Kidney epithelial cell (primary cell): ENCODE results near the gene C1QTNF1. TPM values are rescaled to one million over a fixed set of nuclear protein-coding genes. Genes with fewer than 3 reads are reported as not detected.
A peak's percentile ranks its signal among the peaks of the same experiment; 100 is the strongest.

Experiments used
- DNase-seq: peaks from one replicate; pipeline ENCODE4 v3.0.0-alpha.2; 2010; ENCODE audit warnings: low read depth
- H3K27me3 ChIP-seq: 2 replicates; pipeline ENCODE4 v1.6.0; 2011; ENCODE audit warnings: low read length; ENCODE audit not compliant: control insufficient read depth, insufficient read depth
- H3K36me3 ChIP-seq: 2 replicates; pipeline ENCODE4 v1.5.1; 2011; ENCODE audit warnings: low read length; ENCODE audit not compliant: control insufficient read depth, insufficient read depth
- H3K4me3 ChIP-seq: 2 replicates; pipeline ENCODE4 v1.5.1; 2011; ENCODE audit warnings: low read depth, mild to moderate bottlenecking, control low read depth, low read length
- total RNA-seq: library from RNA; depleted of rRNA; stranded (reverse); fragments of >200 nt; gene quantifications from 2 replicates; pipeline ENCODE4 v1.2.3, GENCODE V29; 2015
- TF ChIP-seq, protein P1 (sequence below): IDR thresholded peaks from 2 replicates; pipeline ENCODE4 v1.5.1; 2011; ENCODE audit warnings: mild to moderate bottlenecking, moderate library complexity, low read length, control low read depth, inconsistent platforms; ENCODE audit not compliant: insufficient read depth, poor library complexity, severe bottlenecking

The C1QTNF1 gene
- total RNA-seq, 1 donor from 2014 or later, result 4.6 TPM

DNA sequence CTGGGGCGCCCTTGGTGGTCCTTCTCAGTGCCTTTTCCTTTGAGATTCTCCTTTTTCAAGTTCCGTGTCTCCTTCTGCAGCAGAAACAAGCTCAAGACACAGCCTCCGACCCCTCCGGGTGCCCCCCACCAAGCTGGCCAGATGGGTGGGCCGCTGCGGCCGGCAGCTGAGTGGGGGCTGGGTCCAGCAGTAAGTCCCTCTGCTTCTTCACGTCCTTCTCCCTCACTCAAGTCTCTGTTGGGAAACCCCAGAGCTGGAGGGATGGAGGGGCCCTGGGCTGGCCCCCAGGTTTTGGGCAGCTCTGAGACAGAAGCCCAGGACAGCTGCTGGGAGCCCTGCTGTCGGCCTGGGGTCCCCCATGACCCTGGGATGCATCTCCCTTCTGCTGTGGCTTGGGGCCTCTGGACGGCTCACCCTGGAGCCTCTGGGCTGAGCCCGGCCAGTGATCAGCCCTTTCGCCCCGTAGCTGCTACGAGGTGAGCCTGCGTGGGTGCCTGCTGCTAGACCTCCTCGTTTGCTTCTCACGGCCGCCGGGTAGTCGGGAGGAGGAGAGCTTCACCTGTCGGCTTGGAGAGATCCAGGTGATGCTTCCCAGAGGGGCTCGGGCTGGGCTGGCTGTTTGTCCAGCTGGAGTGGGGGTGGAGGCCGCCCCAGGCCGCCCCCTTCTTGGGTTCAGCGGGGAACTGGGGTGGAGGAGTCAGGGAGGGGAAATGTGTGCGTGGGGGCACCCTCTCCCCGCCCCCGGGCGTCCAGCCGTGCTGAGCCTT is 61.4 kb downstream of the C1QTNF1 start:
- no peak overlapping the region for H3K4me3 ChIP-seq
- no peaks in the 10 kb centered on the region for H3K36me3 ChIP-seq
- no peak for DNase-seq
- peaks cover 25% of the 10 kb centered on the region for H3K27me3 ChIP-seq
- TF ChIP-seq, protein P1, sequence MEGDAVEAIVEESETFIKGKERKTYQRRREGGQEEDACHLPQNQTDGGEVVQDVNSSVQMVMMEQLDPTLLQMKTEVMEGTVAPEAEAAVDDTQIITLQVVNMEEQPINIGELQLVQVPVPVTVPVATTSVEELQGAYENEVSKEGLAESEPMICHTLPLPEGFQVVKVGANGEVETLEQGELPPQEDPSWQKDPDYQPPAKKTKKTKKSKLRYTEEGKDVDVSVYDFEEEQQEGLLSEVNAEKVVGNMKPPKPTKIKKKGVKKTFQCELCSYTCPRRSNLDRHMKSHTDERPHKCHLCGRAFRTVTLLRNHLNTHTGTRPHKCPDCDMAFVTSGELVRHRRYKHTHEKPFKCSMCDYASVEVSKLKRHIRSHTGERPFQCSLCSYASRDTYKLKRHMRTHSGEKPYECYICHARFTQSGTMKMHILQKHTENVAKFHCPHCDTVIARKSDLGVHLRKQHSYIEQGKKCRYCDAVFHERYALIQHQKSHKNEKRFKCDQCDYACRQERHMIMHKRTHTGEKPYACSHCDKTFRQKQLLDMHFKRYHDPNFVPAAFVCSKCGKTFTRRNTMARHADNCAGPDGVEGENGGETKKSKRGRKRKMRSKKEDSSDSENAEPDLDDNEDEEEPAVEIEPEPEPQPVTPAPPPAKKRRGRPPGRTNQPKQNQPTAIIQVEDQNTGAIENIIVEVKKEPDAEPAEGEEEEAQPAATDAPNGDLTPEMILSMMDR, result no peak

DNA sequence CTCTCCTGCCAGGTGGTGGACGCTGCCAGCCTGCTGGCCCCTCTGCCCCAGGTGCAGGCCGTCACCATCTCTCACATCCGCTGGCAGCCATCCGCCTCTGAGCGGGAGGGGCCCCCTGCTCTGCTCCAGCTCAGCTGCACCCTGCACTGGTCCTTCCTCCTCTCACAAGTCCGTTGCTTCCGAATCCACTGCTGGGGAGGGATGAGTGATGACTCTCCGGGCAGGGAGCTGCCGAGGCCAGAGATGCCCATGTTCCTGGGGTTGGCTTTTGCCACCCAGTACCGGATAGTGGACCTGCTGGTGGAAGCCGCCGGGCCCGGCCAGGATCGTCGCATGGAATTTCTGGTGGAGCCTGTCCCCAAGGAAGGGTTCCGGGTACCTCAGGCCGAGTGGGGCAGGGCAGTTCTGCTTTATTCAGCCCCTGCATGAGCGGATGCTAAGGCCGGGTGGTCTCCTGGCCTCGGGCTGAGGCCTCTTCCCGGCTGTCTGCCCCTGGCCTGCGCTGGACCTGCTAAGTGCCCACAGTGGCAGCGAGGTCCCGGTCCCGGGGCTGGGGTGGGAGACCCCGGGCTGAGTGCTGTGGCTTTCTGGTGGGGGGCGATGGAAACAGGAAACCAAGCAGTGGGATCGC is 62.1 kb downstream of the C1QTNF1 start:
- no peak for DNase-seq
- no peak overlapping the region for H3K4me3 ChIP-seq
- peaks cover 32% of the 10 kb centered on the region for H3K27me3 ChIP-seq
- no peaks in the 10 kb centered on the region for H3K36me3 ChIP-seq
- TF ChIP-seq, protein P1, result no peak

DNA sequence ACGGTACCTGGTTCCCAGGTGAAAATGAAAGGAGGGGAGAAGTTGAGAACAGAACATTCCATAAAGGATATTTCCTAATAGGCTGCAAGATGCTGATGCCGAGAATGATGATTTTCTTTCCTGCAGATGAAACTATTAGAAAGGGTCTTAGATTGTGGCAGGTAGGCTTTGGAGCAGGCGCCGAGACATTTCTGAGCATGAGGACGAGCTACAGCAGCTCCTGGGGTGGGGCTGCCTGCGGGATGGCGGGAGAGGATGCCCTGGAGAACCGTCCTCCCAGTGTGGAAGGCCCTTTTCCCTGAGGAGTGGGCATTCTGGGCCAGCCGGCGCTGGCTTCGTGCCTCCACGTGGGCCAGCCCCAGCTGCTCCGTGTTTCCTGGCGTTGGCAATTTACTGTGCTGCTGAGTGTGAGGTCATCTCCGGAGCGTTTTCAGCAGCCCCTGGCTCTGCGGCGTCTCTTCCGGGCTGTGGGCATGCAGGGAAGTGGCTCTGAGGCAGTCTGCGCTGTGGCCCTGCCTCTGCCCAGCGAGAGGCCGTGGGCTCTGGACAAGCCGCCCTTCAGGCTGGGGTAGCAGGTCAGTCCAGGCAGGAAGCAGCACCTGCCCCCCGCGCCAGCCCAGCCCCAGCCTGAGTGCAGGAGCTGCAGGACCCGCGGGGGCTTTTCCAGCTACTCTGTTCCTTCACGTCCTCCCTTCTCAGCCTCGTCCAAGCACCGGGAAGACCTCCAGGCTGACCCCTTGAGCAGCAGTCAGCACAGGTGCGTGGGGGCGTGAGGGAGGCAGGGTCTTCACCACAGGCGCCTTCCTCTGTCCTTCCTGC is 62.8 kb downstream of the C1QTNF1 start:
- Histone ChIP-seq H3K27me3 (peaks cover 37% of the 10 kb centered on the region), H3K36me3 (no peaks in the 10 kb centered on the region), H3K4me3 (no peak overlapping the region)
- no peak for DNase-seq
- TF ChIP-seq, protein P1, result no peak

DNA sequence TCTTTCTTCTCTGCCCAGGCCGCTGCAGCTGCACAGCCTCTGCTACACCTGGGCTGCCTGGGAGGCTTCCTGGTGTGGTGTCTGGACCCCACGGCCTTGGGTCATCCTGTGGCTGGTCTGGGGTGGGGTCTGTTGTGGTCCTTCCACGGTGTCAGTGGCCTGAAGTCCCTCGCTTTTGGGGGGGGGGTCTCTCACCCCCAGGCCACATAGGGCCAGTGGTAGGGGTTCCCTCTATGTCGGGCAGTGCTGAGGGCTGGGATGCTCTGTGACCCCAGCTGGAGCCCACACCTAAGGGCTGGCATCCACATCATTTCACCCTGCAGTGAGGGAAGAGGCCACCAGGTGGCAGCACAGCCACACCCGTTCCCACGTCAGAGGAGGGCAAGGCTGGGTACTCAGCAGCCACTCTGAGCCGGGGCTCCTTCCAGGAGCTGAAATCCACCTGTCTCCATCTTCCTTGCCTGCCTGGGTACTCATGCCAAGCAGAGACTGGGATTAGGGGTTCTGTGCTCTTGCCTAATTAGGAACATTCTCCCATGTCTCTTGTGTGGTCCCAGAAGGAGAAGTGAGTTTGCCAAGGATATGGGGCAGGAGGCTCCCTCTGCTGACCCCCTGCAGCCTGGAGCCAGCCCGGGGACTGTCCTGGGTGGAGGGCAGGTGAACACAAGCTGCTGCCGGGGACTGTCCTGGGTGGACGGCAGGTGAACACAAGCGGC is 63.6 kb downstream of the C1QTNF1 start:
- TF ChIP-seq, protein P1, result peak; percentile 82
- Histone ChIP-seq H3K4me3 (no peak overlapping the region), H3K27me3 (peaks cover 37% of the 10 kb centered on the region), H3K36me3 (no peaks in the 10 kb centered on the region)
- no peak for DNase-seq

DNA sequence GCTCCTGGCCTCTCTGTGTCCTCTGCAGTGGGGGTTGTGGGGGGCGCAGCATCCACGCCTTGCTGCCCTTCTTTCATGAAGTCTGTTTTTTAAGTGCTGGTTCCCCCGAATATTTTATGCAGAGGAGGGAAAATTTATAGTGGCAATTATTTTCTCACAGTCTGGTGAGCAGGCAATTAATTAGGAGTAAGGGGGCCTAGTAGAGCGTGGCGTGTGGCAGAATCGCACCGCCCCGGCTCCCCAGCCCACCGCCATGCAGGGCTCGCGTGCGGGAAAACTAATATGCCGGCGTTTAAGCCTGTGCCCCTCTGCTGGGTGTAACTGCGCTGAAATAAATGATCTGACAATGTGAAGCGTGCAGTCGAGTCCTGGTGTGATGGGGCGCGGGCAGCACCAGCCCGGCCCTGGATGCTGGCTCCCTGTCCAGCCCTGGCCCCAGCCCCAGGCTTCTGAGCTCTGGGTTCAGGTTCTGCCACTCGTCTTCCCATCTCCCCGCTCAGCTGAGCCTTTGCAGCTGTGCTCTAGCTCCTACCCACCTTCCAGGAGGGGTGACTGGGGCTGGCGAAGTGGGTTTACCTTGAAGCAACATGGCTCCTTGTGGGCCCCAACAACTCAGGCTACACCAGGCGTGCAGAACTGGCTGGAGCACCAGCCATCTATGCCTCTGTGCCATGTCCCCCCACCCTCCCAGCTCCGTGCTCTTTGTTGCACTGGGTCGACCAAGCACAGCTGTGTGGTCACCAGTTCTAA is 64.5 kb downstream of the C1QTNF1 start:
- peaks cover 40% of the 10 kb centered on the region for H3K27me3 ChIP-seq
- H3K36me3 ChIP-seq, result no peaks in the 10 kb centered on the region
- no peak overlapping the region for H3K4me3 ChIP-seq
- DNase-seq, result no peak
- TF ChIP-seq, protein P1, result no peak
